NCI-H2081 (cell line): ENCODE measurements around the gene NUP210L.

Experiments
- DNase-seq, 2 experiments: peaks; one replicate each; lab custom pipeline; 2025; lab: John Stamatoyannopoulos, UW

The NUP210L gene

GRCh38 chr1:154154534-154155191 lies at the start of gene NUP210L:
Gene NUP210L (minus strand): TSS chr1:154155073.
- DNase-seq = no peak

GRCh38 chr1:154199563-154199879 lies 44.6 kb upstream of the NUP210L start:
- no peak for DNase-seq

- DNase-seq = peak; percentile 39 to 75
Observed at GRCh38 chr1:154198756-154199562, 44.1 kb upstream of the NUP210L start.

GRCh38 chr1:154193821-154194220 lies 38.9 kb upstream of the NUP210L start:
- DNase-seq = no peak

GRCh38 chr1:154192476-154192875 lies 37.6 kb upstream of the NUP210L start:
- DNase-seq = no peak

GRCh38 chr1:154191990-154192461 lies 37.2 kb upstream of the NUP210L start, which contains the start of gene TPM3:
Gene TPM3 (minus strand): TSS chr1:154192100. CDS start chr1:154192018, 82 bp downstream.
- DNase-seq = no peak

GRCh38 chr1:154190550-154190949 lies 35.7 kb upstream of the NUP210L start:
- no peak for DNase-seq

- no peak for DNase-seq
Observed at GRCh38 chr1:154186852-154187501, 32.1 kb upstream of the NUP210L start.

GRCh38 chr1:154186177-154186576 lies 31.3 kb upstream of the NUP210L start:
- DNase-seq = peak; percentile 46 to 60

- peak; percentile 99 to 100 for DNase-seq
Observed at GRCh38 chr1:154183046-154183915, 28.4 kb upstream of the NUP210L start.

GRCh38 chr1:154182344-154183045 lies 27.6 kb upstream of the NUP210L start:
- DNase-seq = peak; percentile 51 to 73

GRCh38 chr1:154181944-154182343 lies 27.1 kb upstream of the NUP210L start:
- DNase-seq = no peak

- no peak for DNase-seq
Observed at GRCh38 chr1:154179946-154180687, 25.2 kb upstream of the NUP210L start.

GRCh38 chr1:154178911-154179811 lies 24.3 kb upstream of the NUP210L start:
- DNase-seq = no peak

GRCh38 chr1:154178013-154178412 lies 23.1 kb upstream of the NUP210L start:
- DNase-seq = no peak

GRCh38 chr1:154176337-154176736 lies 21.5 kb upstream of the NUP210L start:
- no peak for DNase-seq

GRCh38 chr1:154174654-154175053 lies 19.8 kb upstream of the NUP210L start:
- DNase-seq = no peak

- DNase-seq = no peak
Observed at GRCh38 chr1:154171880-154172279, 17.0 kb upstream of the NUP210L start.

- DNase-seq = no peak
Observed at GRCh38 chr1:154171223-154171583, 16.3 kb upstream of the NUP210L start.
